ENCODE data around the gene RAP1A.
"Not testable (repeated sequence)": the region's sequence is repeated elsewhere in the genome, so short reads cannot be mapped to it uniquely, and the experiment has no call there.

RAP1A gene

GRCh38 chr1:111629190-111629954, 9.8 kb downstream of the RAP1A start:
- DNase-seq (ENCODE audit: low read depth) = no peak

GRCh38 chr1:111630567-111630966, 11.0 kb downstream of the RAP1A start:
- no peak for DNase-seq (ENCODE audit: low read depth)

- DNase-seq (ENCODE audit: low read depth) = no peak
Measured at GRCh38 chr1:111631502-111631901, 11.9 kb downstream of the RAP1A start.

GRCh38 chr1:111632771-111633170, 13.2 kb downstream of the RAP1A start:
- not testable (repeated sequence) for DNase-seq (ENCODE audit: low read depth)

- DNase-seq (ENCODE audit: low read depth) = no peak
Measured at GRCh38 chr1:111633736-111634247, 14.2 kb downstream of the RAP1A start.

- no peak for DNase-seq (ENCODE audit: low read depth)
Measured at GRCh38 chr1:111635324-111636009, 15.9 kb downstream of the RAP1A start.

GRCh38 chr1:111638320-111638719, 18.7 kb downstream of the RAP1A start:
- no peak for DNase-seq (ENCODE audit: low read depth)

GRCh38 chr1:111639602-111640198, 20.1 kb downstream of the RAP1A start:
- no peak for DNase-seq (ENCODE audit: low read depth)

GRCh38 chr1:111643097-111643496, 23.5 kb downstream of the RAP1A start:
- DNase-seq (ENCODE audit: low read depth) = no peak

GRCh38 chr1:111643696-111644095, 24.1 kb downstream of the RAP1A start:
- DNase-seq (ENCODE audit: low read depth) = no peak

GRCh38 chr1:111644506-111644905, 24.9 kb downstream of the RAP1A start:
- no peak for DNase-seq (ENCODE audit: low read depth)

- DNase-seq (ENCODE audit: low read depth) = no peak
Measured at GRCh38 chr1:111647736-111648135, 28.1 kb downstream of the RAP1A start.

GRCh38 chr1:111648806-111649205, 29.2 kb downstream of the RAP1A start:
- DNase-seq (ENCODE audit: low read depth) = no peak

- no peak for DNase-seq (ENCODE audit: low read depth)
Measured at GRCh38 chr1:111649227-111649626, 29.6 kb downstream of the RAP1A start.

GRCh38 chr1:111649648-111650047, 30.1 kb downstream of the RAP1A start:
- no peak for DNase-seq (ENCODE audit: low read depth)

- no peak for DNase-seq (ENCODE audit: low read depth)
Measured at GRCh38 chr1:111653709-111654108, 34.1 kb downstream of the RAP1A start.

GRCh38 chr1:111654839-111655238, 35.2 kb downstream of the RAP1A start:
- no peak for DNase-seq (ENCODE audit: low read depth)

- no peak for DNase-seq (ENCODE audit: low read depth)
Measured at GRCh38 chr1:111656086-111657017, 36.8 kb downstream of the RAP1A start.

- no peak for DNase-seq (ENCODE audit: low read depth)
Measured at GRCh38 chr1:111658622-111659021, 39.0 kb downstream of the RAP1A start.

- no peak for DNase-seq (ENCODE audit: low read depth)
Measured at GRCh38 chr1:111660204-111661150, 40.9 kb downstream of the RAP1A start.

GRCh38 chr1:111664652-111665051, 45.1 kb downstream of the RAP1A start:
- DNase-seq (ENCODE audit: low read depth) = no peak
